Endothelial cell of umbilical vein (primary cell): Measurements from ENCODE around the gene PAEP. TPM values are rescaled to one million over a fixed set of nuclear protein-coding genes. Genes with fewer than 3 reads are reported as not detected.

Experiments used
- BruUV-seq: library from RNA; stranded (reverse); fragments of 400-500 nt; replicated peaks from 2 replicates; lab custom pipeline; 2021; lab: Mats Ljungman, UMichigan
- CTCF ChIA-PET: fragments of 300-600, 350-600 bp; sonication (Branson Sonifier 250); formaldehyde crosslinking; loops from one replicate; lab custom pipeline; 2021; ENCODE audit warnings: antibody characterized with exemption, inconsistent platforms; lab: Charles Lee
- POLR2A ChIA-PET: fragments of 300-600, 350-600 bp; sonication (Branson Sonifier 250); formaldehyde crosslinking; loops from one replicate; lab custom pipeline; 2021; ENCODE audit warnings: antibody characterized with exemption, inconsistent platforms; lab: Charles Lee
- DNase-seq: peaks from one replicate; pipeline ENCODE4 v3.0.0-alpha.2; 2011; ENCODE audit warnings: low read depth, low spot score
- FAIRE-seq: peaks from 2 replicates; lab custom pipeline; 2011; peaks lifted over from hg19 to GRCh38; lab: Jason Lieb, UNC
- H2AFZ ChIP-seq: 2 replicates; pipeline ENCODE4 v1.6.0; 2012; ENCODE audit warnings: low read depth, low read length, control low read depth, inconsistent platforms
- H3K27ac ChIP-seq: 2 replicates; pipeline ENCODE4 v1.5.1; 2011; ENCODE audit warnings: low read depth, mild to moderate bottlenecking, control low read depth, low read length, moderate library complexity; ENCODE audit not compliant: insufficient read depth
- H3K27me3 ChIP-seq, 2 experiments: 2 replicates each; pipeline versions ENCODE4 v1.6.0 to v1.6.1; 2011; ENCODE audit warnings: low read length in 2 of 2, mixed read lengths in 1 of 2; ENCODE audit not compliant: control insufficient read depth in 2 of 2, insufficient read depth in 2 of 2
- H3K36me3 ChIP-seq, 2 experiments: 2 replicates in 1 of 2; 3 replicates in 1 of 2; pipeline ENCODE4 v1.5.1; 2011; ENCODE audit warnings: low read length in 2 of 2, mild to moderate bottlenecking in 1 of 2, moderate library complexity in 1 of 2; ENCODE audit not compliant: control insufficient read depth in 2 of 2, insufficient read depth in 2 of 2; ENCODE audit errors: extremely low read depth in 1 of 2
- H3K4me1 ChIP-seq: 3 replicates; pipeline ENCODE4 v1.5.1; 2011; ENCODE audit warnings: mild to moderate bottlenecking, low read length; ENCODE audit not compliant: control insufficient read depth, insufficient read depth; ENCODE audit errors: extremely low read depth
- H3K4me2 ChIP-seq: 2 replicates; pipeline ENCODE4 v1.6.1; 2011; ENCODE audit warnings: low read length, control low read depth, mixed read lengths; ENCODE audit not compliant: insufficient read depth
- H3K4me3 ChIP-seq, 3 experiments: fragments of 200-600 bp in 1 of 3; sonication (generic), shearing (Covaris generic) in 1 of 3; replicated peaks in 1 of 3; 2 replicates each; pipeline ENCODE4 v1.5.1; 2011 to 2016; ENCODE audit warnings: control low read depth in 3 of 3, low read length in 3 of 3, mild to moderate bottlenecking in 2 of 3, inconsistent platforms in 1 of 3, low read depth in 1 of 3, moderate library complexity in 1 of 3; ENCODE audit not compliant: insufficient read depth in 1 of 3
- H3K79me2 ChIP-seq: 2 replicates; pipeline ENCODE4 v1.6.0; 2012; ENCODE audit warnings: low read length, inconsistent platforms; ENCODE audit not compliant: control insufficient read depth, insufficient read depth
- H3K9ac ChIP-seq: replicated peaks from 2 replicates; pipeline ENCODE3; 2011; ENCODE audit warnings: low read length, control low read depth; ENCODE audit not compliant: insufficient read depth; ENCODE audit errors: extremely low read depth
- H3K9me1 ChIP-seq: replicated peaks from 3 replicates; pipeline ENCODE4 v1.6.0; 2011; ENCODE audit warnings: mild to moderate bottlenecking, low read length; ENCODE audit not compliant: control insufficient read depth, insufficient read depth; ENCODE audit errors: extremely low read depth
- H3K9me3 ChIP-seq: replicated peaks from 2 replicates; pipeline ENCODE4 v1.5.1; 2012; ENCODE audit warnings: low read length, inconsistent platforms; ENCODE audit not compliant: control insufficient read depth, insufficient read depth
- H4K20me1 ChIP-seq: replicated peaks from 2 replicates; pipeline ENCODE3; 2011; ENCODE audit warnings: mild to moderate bottlenecking, low read length; ENCODE audit not compliant: control insufficient read depth, insufficient read depth; ENCODE audit errors: extremely low read depth
- CTCF ChIP-seq, 2 donors: IDR thresholded peaks; 1 replicate in 1 of 2; 2 replicates in 1 of 2; pipeline ENCODE4 v1.5.1; 2011; ENCODE audit warnings: low read length in 2 of 2, mild to moderate bottlenecking in 2 of 2, moderate library complexity in 2 of 2, control low read depth in 1 of 2, inconsistent platforms in 1 of 2, low read depth in 1 of 2; ENCODE audit not compliant: insufficient read depth in 1 of 2; ENCODE audit errors: extremely low read depth in 1 of 2
- EZH2 ChIP-seq: IDR thresholded peaks from 2 replicates; pipeline ENCODE4 v1.6.1; 2012; ENCODE audit warnings: borderline replicate concordance, low read depth, mild to moderate bottlenecking, moderate library complexity, low read length, inconsistent platforms; ENCODE audit not compliant: severe bottlenecking
- FOS ChIP-seq: IDR thresholded peaks from 2 replicates; pipeline ENCODE4 v1.6.1; 2011; ENCODE audit warnings: mild to moderate bottlenecking, low read length, moderate library complexity, borderline replicate concordance; ENCODE audit not compliant: insufficient read depth
- GATA2 ChIP-seq: IDR thresholded peaks from 2 replicates; pipeline ENCODE4 v1.7.0; 2011; ENCODE audit warnings: low read depth, mild to moderate bottlenecking, moderate library complexity, mixed read lengths, low read length; ENCODE audit not compliant: insufficient read length, insufficient read depth
- JUN ChIP-seq: IDR thresholded peaks from 2 replicates; pipeline ENCODE4 v1.6.1; 2011; ENCODE audit warnings: borderline replicate concordance, low read depth; ENCODE audit not compliant: insufficient read length, insufficient read depth
- MYC ChIP-seq: IDR thresholded peaks from one replicate; pipeline ENCODE4 v1.6.1; 2011; ENCODE audit warnings: mild to moderate bottlenecking, low read depth, low read length
- POLR2A ChIP-seq: IDR thresholded peaks from 2 replicates; pipeline ENCODE4 v1.6.1; 2012; ENCODE audit warnings: low read depth, mild to moderate bottlenecking, control low read depth, low read length
- POLR2AphosphoS5 ChIP-seq: IDR thresholded peaks from 2 replicates; pipeline ENCODE4 v1.6.1; 2012; ENCODE audit warnings: low read depth, mild to moderate bottlenecking, control low read depth, low read length, moderate library complexity; ENCODE audit not compliant: insufficient read depth
- dilution Hi-C: fragments of 300-500 bp; cut with MboI; formaldehyde crosslinking; loops from one replicate; pipeline ENCODE4 v1.15.0; 2019; ENCODE audit warnings: low sequenced_read_pairs; ENCODE audit not compliant: extremely low pct_ligation_motif_present
- intact Hi-C: fragments of 100-400 bp; cut with micrococcal nuclease; formaldehyde crosslinking; loops from one replicate; pipeline ENCODE4 v1.10.0; 2022
- polyA plus RNA-seq, 4 experiments: library from polyadenylated mRNA; depleted of rRNA in 3 of 4; stranded (reverse) in 3 of 4; unstranded in 1 of 4; fragments of >200 nt; gene quantifications; 2 replicates each; pipeline versions ENCODE4 v1.2.1 to v1.2.3, GENCODE V29; 2011 to 2012; ENCODE audit warnings: missing spikeins in 1 of 4
- total RNA-seq: library from RNA; stranded (reverse); gene quantifications from 2 replicates; pipeline ENCODE4 v1.2.3, GENCODE V29; 2021
- TF ChIP-seq, protein P1 (sequence below): IDR thresholded peaks from 2 replicates; pipeline ENCODE4 v1.6.1; 2011; ENCODE audit not compliant: insufficient read depth, insufficient read length

PAEP gene
- total and polyA plus RNA-seq, 2 donors (not counting 3 experiments of a cell fraction or from before 2014, with no cell fraction given): not detected

DNA sequence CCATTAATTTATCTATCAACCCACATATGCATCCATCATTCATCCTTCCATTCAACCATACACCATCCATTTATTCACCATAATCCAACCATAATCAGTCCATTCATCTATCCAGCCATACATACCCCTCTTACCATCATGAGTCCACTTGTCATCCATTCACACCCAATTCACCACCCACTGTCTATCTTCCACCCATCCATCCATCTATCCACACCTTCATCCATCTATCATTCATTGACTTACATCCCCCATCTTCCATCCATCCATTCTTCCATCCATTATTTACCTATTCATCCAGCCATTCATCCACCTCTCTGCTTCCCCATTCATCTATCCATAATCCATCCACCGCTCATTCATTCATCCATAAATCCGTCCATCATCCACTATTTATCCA is 17.8 kb downstream of the PAEP start:
- dilution Hi-C loops: no loop called here

More for the DNA sequence above, 17.8 kb downstream of the PAEP start:
- intact Hi-C loops: no loop called here
- H4K20me1 ChIP-seq: no peaks in the 10 kb centered on the region
- no peaks in the 10 kb centered on the region for H3K4me1 ChIP-seq
- no peak overlapping the region for H3K4me3 ChIP-seq
- H3K27ac ChIP-seq: no peak overlapping the region
- no peak for DNase-seq
- no peak for TF ChIP-seq FOS
- TF ChIP-seq GATA2: no peak
- no peak for TF ChIP-seq MYC
- no peak for TF ChIP-seq JUN
- no peak for TF ChIP-seq EZH2
- TF ChIP-seq CTCF (IDR thresholded peaks at IDR 0.05; ENCODE audit: extremely low read depth in 1 of 2, insufficient read depth in 1 of 2, low read depth in 1 of 2, low read length in 2 of 2): no peak
- TF ChIP-seq, protein P1, sequence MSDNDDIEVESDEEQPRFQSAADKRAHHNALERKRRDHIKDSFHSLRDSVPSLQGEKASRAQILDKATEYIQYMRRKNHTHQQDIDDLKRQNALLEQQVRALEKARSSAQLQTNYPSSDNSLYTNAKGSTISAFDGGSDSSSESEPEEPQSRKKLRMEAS: no peak
- TF ChIP-seq POLR2AphosphoS5: no peak
- TF ChIP-seq POLR2A: no peak
- ChIA-PET POLR2A (no interaction called here), CTCF (no interaction called here)
- no peaks in the 10 kb centered on the region for H3K36me3 ChIP-seq
- H3K27me3 ChIP-seq: no peaks in the 10 kb centered on the region
- no peak overlapping the region for H2AFZ ChIP-seq
- H3K9me3 ChIP-seq: no peaks in the 10 kb centered on the region
- H3K9me1 ChIP-seq: no peaks in the 10 kb centered on the region
- no TSS peak for BruUV-seq
- no peak for FAIRE-seq
- no peak overlapping the region for H3K9ac ChIP-seq
- H3K4me2 ChIP-seq: no peak overlapping the region
- no peaks in the 10 kb centered on the region for H3K79me2 ChIP-seq
